NCI-H524 (cell line): ENCODE data around the gene PTEN.
"Not testable (repeated sequence)": the region's sequence is repeated elsewhere in the genome, so short reads cannot be mapped to it uniquely, and the experiment has no call there.

ENCODE experiments used
- DNase-seq, 2 experiments: peaks; one replicate each; lab custom pipeline; 2025; lab: John Stamatoyannopoulos, UW

PTEN gene

GRCh38 chr10:87863053-87863943 is at the start of gene PTEN, which contains the start of gene KLLN:
Gene PTEN, plus strand, starts transcription at chr10:87863625. Its CDS starts 845 bp downstream, at chr10:87864470.
Gene KLLN, minus strand, starts transcription at chr10:87863533. Its CDS starts 1,046 bp downstream, at chr10:87862487.
- DNase-seq: peak; percentile 36 to 65

DNA sequence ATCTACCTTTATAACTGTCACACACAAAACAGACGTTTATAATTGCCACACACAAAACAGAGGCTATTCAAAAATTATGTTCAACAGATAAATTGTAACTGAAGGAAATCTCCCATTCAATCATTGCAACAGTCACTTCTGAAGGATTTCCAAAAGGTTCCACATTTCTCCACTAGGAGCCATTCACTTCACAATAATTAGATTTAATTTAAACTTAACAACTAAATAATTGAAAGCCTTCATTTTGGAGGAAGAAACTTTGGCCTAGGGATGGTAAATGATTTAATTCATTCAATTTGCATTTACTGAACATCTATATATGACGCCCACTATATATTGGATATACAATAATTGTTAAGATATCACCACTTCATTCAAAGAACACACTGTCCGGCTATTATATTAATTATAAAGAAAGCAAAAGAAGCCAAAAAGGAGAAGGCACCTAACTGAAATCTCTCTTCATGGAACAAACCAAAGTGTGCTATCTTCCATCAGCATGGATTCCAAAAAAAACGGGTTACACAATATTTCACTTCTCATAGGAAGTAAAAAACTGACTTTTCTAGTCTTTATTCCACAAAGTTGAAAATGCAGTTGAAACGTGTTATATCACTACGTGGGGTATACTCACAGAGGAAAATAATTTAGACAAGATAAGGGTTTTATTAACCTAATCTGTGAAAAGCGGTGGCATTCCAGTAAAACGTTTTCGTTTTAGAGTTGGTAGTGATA is 47.1 kb upstream of the PTEN start:
- DNase-seq: no peak

DNA sequence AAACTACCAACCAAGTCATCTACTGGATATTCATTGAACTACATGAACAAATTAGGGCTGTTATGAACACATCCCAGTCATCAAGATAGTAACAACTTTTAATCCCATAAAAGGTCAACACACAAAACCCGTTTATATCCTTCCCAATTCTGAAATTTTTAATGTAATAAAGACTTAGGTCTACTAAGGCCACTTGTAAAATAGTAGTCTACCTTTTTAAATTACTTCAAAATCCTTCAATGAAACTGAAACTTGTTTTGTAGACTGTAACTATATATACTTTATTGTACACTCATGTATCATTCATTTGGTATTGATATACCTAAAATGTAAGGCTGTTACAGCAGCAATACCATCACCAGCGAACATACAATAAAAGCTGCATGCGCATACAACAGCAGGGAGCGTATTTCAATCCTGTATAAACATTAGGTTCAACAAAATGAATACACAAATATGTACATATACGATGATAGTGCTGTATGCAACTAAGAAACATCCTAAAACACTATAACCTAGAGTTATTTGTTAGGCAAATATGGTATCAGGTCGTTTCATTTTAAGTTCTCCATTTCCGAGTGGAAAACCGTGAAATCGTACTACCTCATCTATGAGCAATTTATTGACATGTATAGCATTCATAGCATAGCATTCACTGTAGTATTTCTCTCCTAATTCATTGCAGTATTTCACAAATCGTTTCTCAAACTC is 46.4 kb upstream of the PTEN start:
- DNase-seq: no peak

GRCh38 chr10:87817609-87818504 is 45.6 kb upstream of the PTEN start, which contains the start of gene ATAD1:
Gene ATAD1, minus strand, starts transcription at chr10:87818226. Its CDS starts 3,627 bp downstream, at chr10:87814599.
- DNase-seq: peak; percentile 43 to 72

DNA sequence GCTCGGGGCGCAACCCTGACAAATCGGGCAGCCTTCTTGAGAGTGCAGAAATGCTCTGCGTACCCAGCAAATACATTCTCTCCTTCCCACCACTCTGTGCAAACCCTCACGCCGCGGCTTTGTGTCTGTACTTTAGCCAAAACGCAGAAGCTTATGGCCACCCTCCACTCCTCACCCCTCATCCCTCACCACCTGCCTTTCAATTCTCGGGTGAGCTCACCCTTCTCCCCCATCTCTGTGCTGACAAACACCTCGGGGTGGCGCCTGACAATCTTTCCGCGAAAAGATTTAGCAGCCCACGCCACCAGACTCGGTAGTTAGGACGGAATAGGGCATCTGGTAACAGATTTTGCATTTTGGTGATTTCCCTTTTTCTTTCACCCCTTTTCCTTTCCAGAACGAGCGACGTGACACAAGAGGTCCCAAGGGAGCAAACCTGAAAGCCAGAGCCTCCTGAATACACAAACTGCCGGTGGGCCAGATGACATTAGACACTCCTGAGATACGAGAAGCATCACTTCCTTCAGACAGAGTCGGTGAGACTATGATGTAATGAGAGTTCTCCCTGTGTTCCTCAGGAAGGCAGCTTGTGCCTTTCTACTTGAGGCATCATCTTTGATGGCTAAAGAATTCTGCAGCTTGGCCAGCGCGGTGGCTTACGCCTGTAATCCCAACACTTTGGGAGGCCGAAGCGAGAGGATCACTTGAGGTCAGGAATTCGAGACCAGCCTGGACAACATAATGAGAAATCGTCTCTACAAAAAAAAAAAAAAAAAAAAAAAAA is 44.7 kb upstream of the PTEN start:
- peak in 1 of 2 experiments; percentile 32 for DNase-seq

- no peak for DNase-seq
These were observed 44.2 kb upstream of the PTEN start for GRCh38 chr10:87819289-87819585.

DNA sequence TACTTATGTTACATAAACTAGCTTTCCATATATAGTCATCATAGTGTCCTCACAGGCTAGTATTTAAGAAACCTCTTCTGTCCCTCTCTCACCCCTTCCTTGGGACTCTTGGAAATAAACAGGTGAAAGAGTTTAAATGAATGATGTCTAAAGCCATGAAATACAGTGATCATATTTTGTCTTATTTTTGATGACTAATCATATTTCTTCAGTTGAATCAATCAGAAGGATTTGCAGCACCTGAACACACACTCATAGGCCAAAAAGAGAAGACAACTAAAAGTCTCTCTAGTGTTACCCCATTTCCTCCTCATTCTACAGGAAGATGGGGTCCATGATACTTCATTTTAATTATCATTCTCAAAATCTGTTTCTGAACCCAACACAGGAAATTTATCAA is 36.8 kb upstream of the PTEN start:
- no peak for DNase-seq

- no peak for DNase-seq
These were observed 35.7 kb upstream of the PTEN start for GRCh38 chr10:87827681-87828080.

DNA sequence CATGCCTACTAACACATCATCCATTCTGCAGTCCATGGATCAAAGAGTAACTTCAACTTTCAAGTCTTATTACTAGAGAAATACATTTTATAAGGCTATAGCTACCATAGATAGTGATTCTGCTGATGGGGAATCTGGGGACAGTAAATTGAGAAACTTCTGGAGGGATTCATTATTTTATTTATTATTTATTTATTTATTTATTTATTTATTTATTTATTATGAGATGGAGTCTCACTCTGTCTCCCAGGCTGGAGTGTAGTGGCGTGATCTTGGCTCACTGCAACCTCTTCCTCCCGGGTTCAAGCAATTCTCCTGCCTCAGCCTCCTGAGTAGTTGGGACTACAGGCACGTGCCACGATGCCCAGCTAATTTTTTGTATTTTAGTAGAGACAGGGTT is 34.4 kb upstream of the PTEN start:
- DNase-seq: not testable (repeated sequence)

GRCh38 chr10:87829986-87830729 is 33.3 kb upstream of the PTEN start:
- no peak for DNase-seq

GRCh38 chr10:87836098-87836497 is 27.3 kb upstream of the PTEN start:
- DNase-seq: no peak

DNA sequence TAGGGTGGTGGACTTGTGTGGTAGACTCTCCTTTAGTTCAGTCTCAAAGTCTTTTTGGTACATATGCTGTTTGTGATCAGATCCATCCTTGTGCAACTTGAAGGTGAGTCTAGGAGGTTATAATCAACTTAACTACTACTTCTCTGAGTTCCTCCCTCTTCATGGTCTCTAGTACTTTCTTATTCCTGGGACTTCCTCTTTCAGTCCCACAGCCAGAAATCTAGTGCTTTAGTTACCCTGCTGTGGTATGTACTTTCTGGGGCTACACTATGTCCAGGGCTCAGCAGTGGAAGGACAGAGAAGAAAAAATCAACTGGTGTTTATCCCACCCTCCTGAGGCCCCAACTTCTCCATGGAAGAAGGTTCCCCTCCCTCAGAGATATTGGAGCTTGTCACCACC is 26.0 kb upstream of the PTEN start:
- no peak for DNase-seq

GRCh38 chr10:87838650-87839049 is 24.8 kb upstream of the PTEN start:
- peak in 1 of 2 experiments; percentile 15 for DNase-seq

- no peak for DNase-seq
These were observed 22.2 kb upstream of the PTEN start for GRCh38 chr10:87841186-87841585.

GRCh38 chr10:87842220-87842641 is 21.2 kb upstream of the PTEN start:
- DNase-seq: no peak

- DNase-seq: no peak
These were observed 20.5 kb upstream of the PTEN start for GRCh38 chr10:87842776-87843497.

- no peak for DNase-seq
These were observed 19.7 kb upstream of the PTEN start for GRCh38 chr10:87843714-87844113.

GRCh38 chr10:87844837-87845623 is 18.4 kb upstream of the PTEN start:
- no peak for DNase-seq
